ENCODE results near the gene CD83. TPM values are rescaled to one million over a fixed set of nuclear protein-coding genes. Genes with fewer than 3 reads are reported as not detected.
"Not testable (repeated sequence)": the region's sequence is repeated elsewhere in the genome, so short reads cannot be mapped to it uniquely, and the experiment has no call there.

The CD83 gene
- polyA plus RNA-seq, 6 donors from 2014 or later = 57.0 to 622 (median 209) TPM

DNA sequence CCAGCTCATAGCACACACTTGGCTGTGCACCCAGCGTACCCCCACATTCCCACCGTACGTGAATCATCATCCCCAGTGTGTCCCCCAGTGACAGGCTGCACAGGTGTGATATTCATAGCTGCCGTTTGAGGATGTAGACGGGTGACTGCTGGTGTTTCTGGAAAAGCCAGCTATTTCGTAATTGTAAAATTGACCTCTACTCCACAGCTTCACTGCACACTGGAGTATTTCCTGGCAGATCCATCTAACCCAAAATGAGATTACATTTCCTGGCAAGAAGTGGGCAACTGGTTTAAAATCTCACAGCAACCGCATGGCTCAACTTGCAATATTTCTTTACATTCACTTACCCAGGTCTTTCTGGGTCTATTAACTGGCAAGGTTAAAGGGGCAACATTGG, 30.3 kb downstream of the CD83 start:
- Mint-ChIP-seq H3K9me3 (no peaks in the 10 kb centered on the region), H3K4me3 (peak overlapping the region in 2 of 8 donors; percentile 63 to 68), H3K4me1 (peaks cover 45 to 60% (median 54%) of the 10 kb centered on the region in 3 donors), H3K27ac (no peak overlapping the region), H3K36me3 (peaks cover 0 to 7% of the 10 kb centered on the region in 2 donors), H3K27me3 (no peaks in the 10 kb centered on the region)
- ATAC-seq (ENCODE audit: low read depth in 2 of 2) (no peak), DNase-seq (no peak)

DNA sequence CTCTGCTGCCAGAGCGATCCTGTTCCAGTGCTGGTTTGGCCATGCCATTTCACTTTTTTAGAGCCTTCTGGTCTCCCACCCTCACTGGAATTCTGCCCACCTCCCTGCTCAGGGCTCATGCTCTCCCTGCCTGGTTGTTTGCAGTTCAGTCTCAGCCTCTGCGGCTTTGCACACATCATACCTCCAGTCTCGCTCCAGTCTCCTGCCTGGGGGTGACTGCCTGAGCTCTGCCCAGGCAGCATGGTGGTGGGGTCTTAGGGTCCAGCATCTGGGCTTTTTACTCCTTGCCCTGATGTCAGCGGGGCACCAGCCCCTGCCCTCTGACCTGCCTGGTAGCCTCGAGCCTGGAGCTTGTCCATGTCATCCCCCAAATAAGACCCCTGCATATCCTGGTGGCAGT, 30.9 kb downstream of the CD83 start:
- no peak for DNase-seq
- no peak for ATAC-seq (ENCODE audit: low read depth in 2 of 2)
- H3K27me3 Mint-ChIP-seq = no peaks in the 10 kb centered on the region
- peaks cover 0 to 7% of the 10 kb centered on the region in 2 donors for H3K36me3 Mint-ChIP-seq
- H3K4me1 Mint-ChIP-seq = peaks cover 40 to 58% (median 48%) of the 10 kb centered on the region in 3 donors
- peak overlapping the region in 1 of 8 donors; percentile 63 for H3K4me3 Mint-ChIP-seq
- no peaks in the 10 kb centered on the region for H3K9me3 Mint-ChIP-seq
- H3K27ac Mint-ChIP-seq = peak overlapping the region in 3 of 6 donors; percentile 15 to 82 (median 61)

DNA sequence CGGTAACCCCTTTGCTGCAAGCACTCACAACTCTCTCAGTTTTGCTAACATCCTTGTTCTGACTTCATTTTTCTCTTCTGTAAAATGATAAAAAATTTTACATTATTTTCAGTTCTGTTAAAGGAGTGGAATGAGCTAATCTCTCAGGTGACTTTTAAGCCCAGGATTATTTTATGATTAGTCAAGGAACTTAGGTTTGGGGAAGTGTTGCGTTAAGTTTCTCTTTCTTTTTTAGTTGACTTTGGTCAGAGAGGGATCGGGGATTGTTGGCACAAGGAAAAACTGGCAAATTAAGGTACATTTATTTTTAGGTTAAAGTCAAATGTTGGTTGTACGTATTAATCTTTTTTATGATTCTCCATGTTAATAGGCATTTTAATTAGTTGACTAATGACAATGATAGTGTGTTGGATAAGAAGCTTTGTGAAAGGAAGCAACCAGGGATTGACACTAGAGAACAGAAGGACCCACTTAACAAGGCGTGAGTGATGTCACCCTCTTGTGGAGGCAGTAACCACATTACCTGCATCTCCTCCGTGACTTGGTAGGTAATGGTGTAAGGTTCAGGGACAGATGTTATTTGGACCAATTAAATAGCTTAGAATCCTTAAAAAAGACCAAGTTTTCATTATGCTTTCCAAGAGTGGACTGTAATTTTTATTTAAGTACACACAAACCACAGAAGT, 31.6 kb downstream of the CD83 start:
- Mint-ChIP-seq H3K27ac (peak overlapping the region in 4 of 6 donors; percentile 1 to 82 (median 58)), H3K9me3 (no peaks in the 10 kb centered on the region), H3K4me3 (peak overlapping the region; percentile 0 to 63 (median 54)), H3K27me3 (no peaks in the 10 kb centered on the region), H3K36me3 (peaks cover 0 to 7% of the 10 kb centered on the region in 2 donors), H3K4me1 (peaks cover 39 to 56% (median 53%) of the 10 kb centered on the region in 3 donors)
- DNase-seq = no peak
- peak; percentile 42 to 59 for ATAC-seq (ENCODE audit: low read depth in 2 of 2)

DNA sequence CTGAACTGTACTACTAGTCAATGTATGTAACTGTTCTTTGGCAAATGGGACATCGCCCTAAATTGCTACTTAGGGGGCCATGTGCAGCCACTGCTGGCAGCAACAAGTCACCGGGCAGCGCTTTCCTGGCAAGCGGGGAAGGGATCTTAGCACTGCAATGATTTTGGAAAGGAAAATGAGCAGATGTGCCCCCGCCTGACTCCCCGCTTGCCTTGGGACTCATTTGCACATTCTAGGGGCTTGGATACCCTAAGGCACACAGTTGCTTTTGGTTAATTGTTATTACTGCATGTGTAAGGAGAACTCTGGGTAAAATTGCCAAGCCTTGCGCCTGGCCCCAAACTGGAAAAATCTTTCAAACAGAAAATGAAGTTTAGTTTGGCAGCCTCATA, 32.2 kb downstream of the CD83 start:
- no peak overlapping the region for H3K27ac Mint-ChIP-seq
- ATAC-seq (ENCODE audit: low read depth in 2 of 2) (no peak), DNase-seq (no peak)
- H3K4me3 Mint-ChIP-seq = peak overlapping the region in 2 of 8 donors; percentile 48 to 59
- H3K36me3 Mint-ChIP-seq = peaks cover 0 to 7% of the 10 kb centered on the region in 2 donors
- peaks cover 35 to 51% (median 49%) of the 10 kb centered on the region in 3 donors for H3K4me1 Mint-ChIP-seq
- no peaks in the 10 kb centered on the region for H3K27me3 Mint-ChIP-seq
- H3K9me3 Mint-ChIP-seq = no peaks in the 10 kb centered on the region

DNA sequence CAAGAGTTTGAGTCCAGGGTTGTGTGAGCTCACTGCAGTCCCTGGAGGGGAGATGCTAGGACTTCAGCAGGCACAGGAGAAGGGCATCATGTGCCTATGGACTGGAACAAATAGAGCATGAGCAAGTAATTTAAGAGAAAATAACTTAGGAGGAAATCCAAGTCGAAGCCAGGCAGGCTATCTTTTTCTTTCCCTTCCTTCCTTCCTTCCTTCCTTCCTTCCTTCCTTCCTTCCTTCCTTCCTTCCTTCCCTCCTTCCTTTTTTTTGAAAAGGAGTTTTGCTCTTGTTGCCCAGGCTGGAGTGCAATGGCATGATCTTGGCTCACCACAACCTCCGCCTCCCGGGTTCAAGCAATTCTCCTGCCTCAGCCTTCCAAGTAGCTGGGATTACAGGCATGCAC, 33.7 kb downstream of the CD83 start:
- not testable (repeated sequence) for H3K9me3 Mint-ChIP-seq; H3K4me3 Mint-ChIP-seq; H3K27me3 Mint-ChIP-seq; DNase-seq; H3K36me3 Mint-ChIP-seq; ATAC-seq (ENCODE audit: low read depth in 2 of 2)
- H3K27ac Mint-ChIP-seq = peak overlapping the region in 1 of 6 donors; percentile 61
- H3K4me1 Mint-ChIP-seq = peaks cover 32 to 46% (median 45%) of the 10 kb centered on the region in 3 donors

DNA sequence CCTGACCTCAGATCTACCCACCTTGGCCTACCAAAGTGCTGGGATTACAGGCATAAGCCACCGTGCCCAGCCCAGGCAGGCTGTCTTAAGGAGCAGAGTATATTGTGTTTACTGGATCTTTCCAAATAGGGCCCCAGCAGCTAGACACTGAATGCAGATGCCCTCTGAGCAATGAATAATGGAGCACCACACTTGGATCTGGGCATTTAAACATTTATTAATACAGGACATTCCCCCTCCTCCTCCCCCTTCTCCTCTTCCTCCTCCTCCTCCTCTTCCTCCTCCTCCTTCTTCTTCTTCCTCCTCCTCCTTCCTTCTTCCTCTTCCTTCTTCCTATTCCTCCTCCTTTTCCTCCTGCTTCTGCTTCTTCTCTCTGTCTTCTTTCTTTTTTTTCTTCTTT, 34.2 kb downstream of the CD83 start:
- H3K27me3 Mint-ChIP-seq = no peaks in the 10 kb centered on the region
- ATAC-seq (ENCODE audit: low read depth in 2 of 2) (no peak), DNase-seq (no peak)
- no peak overlapping the region for H3K4me3 Mint-ChIP-seq
- H3K4me1 Mint-ChIP-seq = peaks cover 32 to 46% (median 45%) of the 10 kb centered on the region in 3 donors
- no peaks in the 10 kb centered on the region for H3K9me3 Mint-ChIP-seq
- peaks cover 0 to 7% of the 10 kb centered on the region in 2 donors for H3K36me3 Mint-ChIP-seq
- H3K27ac Mint-ChIP-seq = peak overlapping the region in 3 of 6 donors; percentile 61 to 88 (median 75)

DNA sequence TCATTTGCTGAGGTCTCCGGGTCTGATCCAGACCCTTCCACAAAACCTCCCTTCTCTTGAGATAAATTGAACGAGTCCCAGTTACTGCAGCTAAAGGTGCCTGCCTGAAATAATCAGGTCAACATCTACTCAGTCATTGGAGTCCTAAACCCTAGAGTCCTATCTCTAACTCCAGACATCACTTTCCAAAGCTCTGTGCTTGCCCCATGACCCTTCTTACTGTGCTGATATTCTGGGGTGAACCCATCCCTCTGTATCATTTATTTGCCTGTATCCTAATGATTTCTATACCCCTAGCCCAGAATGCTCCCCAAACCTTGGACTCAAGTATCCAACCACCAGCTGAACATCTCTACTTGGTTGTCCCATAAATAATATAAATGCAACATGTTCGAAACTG, 35.7 kb downstream of the CD83 start:
- no peak for ATAC-seq (ENCODE audit: low read depth in 2 of 2)

DNA sequence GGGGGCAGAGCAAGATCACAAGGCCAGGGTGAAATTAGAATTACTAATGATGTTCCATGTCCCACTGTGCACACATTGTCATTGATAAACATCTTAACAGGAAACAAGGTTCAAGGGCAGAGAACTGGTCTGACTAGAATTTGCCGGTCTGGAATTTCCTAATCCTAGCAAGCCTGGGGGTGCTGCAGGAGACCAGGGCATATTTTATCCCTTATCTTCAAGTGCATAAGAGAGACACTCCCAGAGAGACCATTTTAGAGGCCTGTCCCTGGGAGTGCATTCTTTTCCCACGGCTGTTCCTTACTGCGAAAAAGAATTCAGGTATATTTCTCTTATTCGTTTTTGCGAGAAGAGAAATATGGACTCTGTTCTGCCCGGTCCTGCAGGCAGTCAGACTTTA, 41.5 kb downstream of the CD83 start:
- peaks cover 2 to 16% (median 10%) of the 10 kb centered on the region in 7 donors for H3K9me3 Mint-ChIP-seq
- H3K36me3 Mint-ChIP-seq = peaks cover 20 to 27% of the 10 kb centered on the region in 2 donors
- no peaks in the 10 kb centered on the region for H3K27me3 Mint-ChIP-seq
- H3K4me3 Mint-ChIP-seq = no peak overlapping the region
- peaks cover 6 to 17% (median 14%) of the 10 kb centered on the region in 3 donors for H3K4me1 Mint-ChIP-seq
- DNase-seq = no peak
- ATAC-seq (ENCODE audit: low read depth in 2 of 2) = no peak
- no peak overlapping the region for H3K27ac Mint-ChIP-seq

More for the DNA sequence above, 35.7 kb downstream of the CD83 start:
- Mint-ChIP-seq H3K4me1 (peaks cover 35 to 48% (median 43%) of the 10 kb centered on the region in 3 donors), H3K9me3 (peaks cover 0 to 3% (median under 1%) of the 10 kb centered on the region in 7 donors), H3K27me3 (no peaks in the 10 kb centered on the region), H3K36me3 (peaks cover 1 to 13% of the 10 kb centered on the region in 2 donors), H3K27ac (peak overlapping the region in 2 of 6 donors; percentile 3 to 26), H3K4me3 (no peak overlapping the region)
- DNase-seq = no peak

DNA sequence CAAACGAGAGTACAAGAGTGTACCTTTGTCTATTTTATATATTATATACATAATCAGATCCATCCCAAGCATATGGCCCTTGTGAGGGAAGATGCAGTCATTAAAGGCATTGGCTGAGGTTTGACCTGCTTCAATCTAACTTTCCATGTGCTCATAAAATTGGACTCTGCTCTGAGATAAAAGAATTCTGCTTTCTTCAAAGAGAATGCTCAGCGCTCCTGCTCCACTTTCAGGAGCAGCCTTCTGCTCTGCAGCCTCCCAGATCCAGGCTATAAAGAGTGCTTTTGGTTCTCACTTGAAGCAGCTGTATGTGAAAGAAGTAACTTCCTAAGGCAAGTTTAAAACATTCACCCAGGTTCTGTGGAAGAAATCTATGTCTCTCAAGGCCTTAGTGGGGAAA, 45.3 kb downstream of the CD83 start:
- no peak overlapping the region for H3K4me3 Mint-ChIP-seq
- H3K36me3 Mint-ChIP-seq = peaks cover 31 to 49% of the 10 kb centered on the region in 2 donors
- H3K9me3 Mint-ChIP-seq = peaks cover 2 to 22% (median 20%) of the 10 kb centered on the region in 7 donors
- peaks cover 0 to 12% (median 5%) of the 10 kb centered on the region in 3 donors for H3K4me1 Mint-ChIP-seq
- no peak for DNase-seq
- H3K27ac Mint-ChIP-seq = peak overlapping the region in 1 of 6 donors; percentile 1
- no peaks in the 10 kb centered on the region for H3K27me3 Mint-ChIP-seq
- ATAC-seq (ENCODE audit: low read depth in 2 of 2) = no peak

DNA sequence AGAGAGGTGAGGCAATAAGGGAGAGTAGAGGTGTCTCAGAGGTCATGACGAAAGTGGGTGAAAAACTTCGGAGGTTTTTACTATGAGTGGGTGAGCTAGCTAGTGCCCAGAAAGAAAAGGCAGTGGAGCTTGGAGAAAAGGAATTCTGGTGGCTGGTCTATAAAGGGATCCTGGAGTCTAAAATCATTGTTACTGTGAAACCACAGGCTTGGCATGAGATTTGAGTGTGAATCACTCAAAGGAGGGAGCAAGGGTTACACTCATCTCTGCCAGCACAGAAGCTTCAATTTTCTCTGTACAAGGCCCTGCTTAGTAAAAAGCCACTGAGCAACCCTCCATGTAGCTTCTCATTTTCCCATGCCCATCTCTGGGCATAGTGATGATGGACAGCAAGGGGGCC, 47.5 kb downstream of the CD83 start:
- H3K27ac Mint-ChIP-seq = no peak overlapping the region
- peaks cover 36 to 51% of the 10 kb centered on the region in 2 donors for H3K36me3 Mint-ChIP-seq
- peaks cover 9 to 35% (median 27%) of the 10 kb centered on the region in 7 donors for H3K9me3 Mint-ChIP-seq
- H3K4me3 Mint-ChIP-seq = no peak overlapping the region
- DNase-seq (no peak), ATAC-seq (ENCODE audit: low read depth in 2 of 2) (no peak)
- H3K27me3 Mint-ChIP-seq = no peaks in the 10 kb centered on the region
- H3K4me1 Mint-ChIP-seq = peaks cover 0 to 6% (median 2%) of the 10 kb centered on the region in 3 donors

DNA sequence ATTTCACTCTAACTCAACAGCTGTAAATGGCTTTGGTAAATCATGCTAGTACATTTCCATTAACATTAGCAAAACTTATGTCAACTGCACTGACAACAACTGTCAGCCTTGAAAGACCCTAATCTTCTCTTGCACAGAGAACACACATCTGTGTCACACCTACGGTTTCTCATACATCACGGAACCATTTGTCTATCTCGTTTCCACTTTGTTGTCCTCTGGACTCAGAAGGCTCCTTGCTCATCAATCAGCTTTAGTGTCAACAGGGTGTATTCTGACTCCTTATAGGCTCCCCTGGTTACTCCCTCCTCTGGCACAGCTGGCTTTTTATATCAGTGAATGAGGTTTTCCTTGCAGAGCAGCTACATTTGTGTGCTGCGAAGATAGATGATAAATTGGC, 49.3 kb downstream of the CD83 start:
- Mint-ChIP-seq H3K4me1 (peaks cover 0 to 5% (median 0%) of the 10 kb centered on the region in 3 donors), H3K27ac (peak overlapping the region in 1 of 6 donors; percentile 16), H3K27me3 (no peaks in the 10 kb centered on the region), H3K36me3 (peaks cover 36 to 57% of the 10 kb centered on the region in 2 donors), H3K9me3 (peaks cover 9 to 49% (median 42%) of the 10 kb centered on the region in 7 donors), H3K4me3 (no peak overlapping the region)
- ATAC-seq (ENCODE audit: low read depth in 2 of 2) (no peak), DNase-seq (no peak)

DNA sequence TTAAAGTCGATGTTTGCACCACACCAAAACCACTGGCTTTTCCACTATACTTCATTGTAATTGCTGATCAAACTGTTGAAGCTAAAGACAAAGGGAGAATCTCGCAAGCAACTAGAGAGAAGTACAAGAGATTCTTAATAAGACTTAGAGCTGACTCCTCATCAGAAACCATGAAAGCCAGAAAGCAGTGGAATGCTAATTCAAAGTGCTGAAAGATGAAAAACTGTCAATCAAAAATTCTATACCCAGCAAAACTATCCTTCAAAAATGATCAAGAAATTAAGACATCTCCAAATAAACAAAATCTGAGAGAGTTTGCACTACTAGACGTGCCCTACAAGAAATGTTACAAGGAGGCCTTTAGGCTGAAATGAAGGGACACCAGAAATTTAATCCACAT, 52.6 kb downstream of the CD83 start:
- H3K27ac Mint-ChIP-seq = no peak overlapping the region
- H3K27me3 Mint-ChIP-seq = no peaks in the 10 kb centered on the region
- DNase-seq = no peak
- peaks cover 19 to 43% of the 10 kb centered on the region in 2 donors for H3K36me3 Mint-ChIP-seq
- peaks cover 9 to 55% (median 48%) of the 10 kb centered on the region in 7 donors for H3K9me3 Mint-ChIP-seq
- ATAC-seq (ENCODE audit: low read depth in 2 of 2) = no peak
- H3K4me1 Mint-ChIP-seq = peaks cover 0 to 7% (median 5%) of the 10 kb centered on the region in 3 donors
- no peak overlapping the region for H3K4me3 Mint-ChIP-seq

DNA sequence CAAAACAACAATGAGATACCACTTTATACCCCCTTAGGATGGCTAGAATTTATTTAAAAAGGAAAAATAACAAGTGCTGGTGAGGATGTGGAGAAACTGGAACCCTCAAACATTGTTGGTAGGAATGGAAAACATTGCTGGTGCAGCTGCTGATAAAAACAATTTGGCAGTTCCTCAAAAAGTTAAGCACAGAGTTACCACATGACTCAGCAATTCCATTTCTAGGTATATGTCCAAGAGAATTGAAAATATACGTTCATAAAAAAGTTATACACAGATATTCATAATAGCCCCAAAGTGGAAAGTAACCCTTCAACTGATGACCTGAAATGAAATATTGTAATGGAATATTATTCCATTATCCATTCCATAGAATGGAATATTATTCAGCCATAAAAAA, 55.0 kb downstream of the CD83 start:
- Mint-ChIP-seq H3K27ac (peak overlapping the region in 1 of 6 donors; percentile 12), H3K36me3 (peaks cover 29 to 35% of the 10 kb centered on the region in 2 donors), H3K27me3 (no peaks in the 10 kb centered on the region), H3K9me3 (peaks cover 9 to 51% (median 43%) of the 10 kb centered on the region in 7 donors), H3K4me3 (no peak overlapping the region), H3K4me1 (peaks cover 0 to 7% (median 5%) of the 10 kb centered on the region in 3 donors)
- no peak for DNase-seq
- ATAC-seq (ENCODE audit: low read depth in 2 of 2) = no peak

DNA sequence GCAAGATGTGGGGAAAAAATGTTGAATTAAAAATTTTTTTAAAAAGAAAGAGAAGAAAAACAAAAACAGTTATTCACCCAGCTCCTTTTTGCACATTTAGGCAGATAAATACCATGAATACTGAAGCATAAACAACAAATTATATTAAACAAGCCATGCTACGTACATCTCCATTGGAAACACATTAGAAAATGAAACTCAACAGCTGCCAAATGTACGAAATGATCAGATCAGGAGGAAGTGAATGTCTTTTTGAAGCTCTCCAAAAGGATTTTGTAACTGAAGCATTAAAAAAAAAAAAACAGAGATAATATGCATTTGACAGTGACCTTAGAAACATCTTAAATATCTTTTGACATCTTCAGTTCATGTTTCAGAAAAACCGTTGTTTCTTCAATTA, 56.7 kb downstream of the CD83 start:
- Mint-ChIP-seq H3K9me3 (peaks cover 1 to 34% (median 28%) of the 10 kb centered on the region in 7 donors), H3K4me1 (peaks cover 0 to 7% (median 5%) of the 10 kb centered on the region in 3 donors), H3K4me3 (no peak overlapping the region), H3K27me3 (no peaks in the 10 kb centered on the region), H3K27ac (no peak overlapping the region), H3K36me3 (peaks cover 13 to 19% of the 10 kb centered on the region in 2 donors)
- no peak for DNase-seq
- ATAC-seq (ENCODE audit: low read depth in 2 of 2) = no peak
